ENCODE results near the gene TACR2.

The TACR2 gene

DNA sequence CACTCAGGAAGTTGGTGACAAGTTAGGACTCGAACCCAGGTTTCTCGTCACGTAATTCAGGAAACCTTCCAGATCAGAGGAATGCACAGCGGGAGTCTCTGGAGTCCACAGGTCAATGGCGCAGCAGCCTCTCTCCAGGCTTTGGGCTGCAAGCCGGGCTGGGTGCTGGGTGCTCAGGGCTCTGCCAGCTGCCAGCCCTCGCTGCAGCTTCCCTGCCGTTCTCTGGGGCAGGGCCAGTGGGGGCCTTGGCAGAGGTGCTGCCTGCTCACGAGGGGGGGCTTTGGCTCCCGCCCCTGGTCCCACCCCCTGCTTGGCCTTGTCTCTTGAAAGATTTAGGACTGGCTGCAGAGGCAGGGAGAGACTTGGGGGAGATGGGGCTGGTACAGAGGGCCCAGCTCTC lies at the start of gene TACR2:
TACR2 (minus strand) TSS at position 224 of the 400 bp plus-strand sequence. CDS start 595 bp downstream, outside the sequence.
- DNase-seq (ENCODE audit: low spot score), result no peak

DNA sequence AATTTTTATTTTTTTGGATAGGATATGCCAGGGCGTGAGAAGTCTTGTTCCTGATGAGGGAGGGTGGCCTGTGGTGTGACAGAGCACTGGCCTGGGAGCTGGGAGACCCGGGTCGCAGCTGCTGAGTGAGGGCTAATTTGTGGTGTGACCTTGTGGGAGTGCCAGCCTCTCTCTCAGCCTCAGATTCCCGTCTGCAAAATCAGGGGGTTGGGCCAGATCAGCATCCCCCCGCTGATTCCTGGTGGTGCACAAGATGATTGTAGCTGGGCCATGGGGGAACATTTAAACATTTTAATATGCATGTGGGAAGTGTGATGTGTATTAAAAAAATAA lies 49.4 kb upstream of the TACR2 start:
- DNase-seq (ENCODE audit: low spot score), result no peak

DNA sequence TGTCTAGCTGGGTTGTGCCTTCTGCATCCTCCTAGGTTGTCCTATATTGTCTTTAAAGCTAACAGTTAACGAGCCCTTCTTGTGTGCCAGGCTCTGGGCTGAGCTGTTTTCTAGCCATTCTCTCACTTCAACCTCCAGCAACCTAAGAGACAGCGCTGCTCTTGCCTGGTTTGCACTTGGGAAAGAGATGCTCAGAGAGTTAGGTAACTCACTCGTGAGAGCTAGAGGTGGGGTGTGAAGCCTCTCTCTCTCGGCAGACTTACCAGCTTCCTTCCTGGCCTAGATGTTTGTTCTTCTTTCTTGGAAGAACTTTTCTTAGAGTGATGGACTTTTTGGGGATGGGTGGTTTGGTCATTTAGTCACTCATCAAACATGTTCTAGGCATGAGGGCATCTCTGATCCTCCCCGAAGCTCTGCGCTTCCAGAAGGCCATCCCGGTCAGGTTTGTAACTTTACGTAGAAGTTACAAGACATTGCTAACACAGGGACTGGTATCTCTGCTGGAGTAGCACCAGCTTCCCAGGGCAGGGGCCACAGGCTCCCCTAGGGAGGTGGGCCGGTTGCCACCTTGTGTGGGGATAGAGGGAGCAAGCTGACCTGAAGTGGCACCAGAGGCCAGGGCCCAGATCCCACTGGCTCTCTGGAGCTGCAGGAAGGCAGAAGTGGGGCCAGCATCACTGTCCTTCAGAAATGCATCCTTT lies 48.9 kb upstream of the TACR2 start:
- DNase-seq (ENCODE audit: low spot score), result no peak

DNA sequence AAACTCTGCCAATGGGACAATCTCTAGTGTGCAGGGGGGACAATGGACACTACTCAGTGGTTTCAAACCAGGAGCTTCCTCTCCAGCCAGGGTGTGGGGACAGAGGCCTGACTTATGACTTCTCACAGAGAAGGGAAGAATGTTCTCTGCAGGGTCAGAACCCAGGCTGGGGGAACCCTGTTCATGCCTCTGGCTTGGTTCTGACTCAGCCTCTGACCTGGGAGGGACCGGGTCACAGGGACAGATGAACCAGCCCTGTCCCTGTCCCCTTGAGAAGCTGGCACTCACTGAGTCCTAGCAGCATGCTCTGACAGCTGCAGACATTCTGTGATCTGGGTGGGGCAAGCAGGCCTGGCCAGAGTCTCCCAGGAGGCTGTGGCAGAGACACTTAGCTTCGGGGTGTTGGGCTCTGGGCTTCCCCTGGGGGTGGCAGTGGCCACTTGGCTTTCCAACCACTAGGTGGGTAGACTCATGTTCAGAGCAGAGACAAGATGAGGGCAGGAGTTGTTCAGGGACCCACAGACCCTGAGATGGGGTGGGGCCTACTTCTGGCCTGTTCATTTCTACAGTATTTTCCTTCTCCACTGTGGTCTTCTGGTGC lies 48.2 kb upstream of the TACR2 start:
- DNase-seq (ENCODE audit: low spot score), result no peak

DNA sequence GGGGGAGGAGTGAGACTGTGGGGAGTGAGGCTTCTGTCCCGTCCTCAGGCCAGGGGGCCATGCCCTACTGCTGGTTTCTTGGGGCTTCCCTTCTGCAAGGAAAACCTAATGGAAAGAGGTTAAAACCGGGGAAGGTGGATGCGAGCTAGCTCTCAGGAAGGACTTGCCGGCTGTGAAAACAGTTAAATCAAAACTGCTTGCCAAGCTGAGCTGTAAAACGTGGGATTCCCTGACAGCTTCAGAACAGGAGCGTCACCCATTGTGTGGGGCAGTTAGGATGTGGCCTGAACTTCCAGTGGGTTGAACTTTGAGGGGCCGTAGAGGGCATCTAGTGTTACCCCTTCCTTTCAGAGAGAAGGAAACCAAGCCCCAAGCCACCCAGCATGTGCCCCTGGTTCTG lies 47.7 kb upstream of the TACR2 start:
- DNase-seq (ENCODE audit: low spot score), result no peak

DNA sequence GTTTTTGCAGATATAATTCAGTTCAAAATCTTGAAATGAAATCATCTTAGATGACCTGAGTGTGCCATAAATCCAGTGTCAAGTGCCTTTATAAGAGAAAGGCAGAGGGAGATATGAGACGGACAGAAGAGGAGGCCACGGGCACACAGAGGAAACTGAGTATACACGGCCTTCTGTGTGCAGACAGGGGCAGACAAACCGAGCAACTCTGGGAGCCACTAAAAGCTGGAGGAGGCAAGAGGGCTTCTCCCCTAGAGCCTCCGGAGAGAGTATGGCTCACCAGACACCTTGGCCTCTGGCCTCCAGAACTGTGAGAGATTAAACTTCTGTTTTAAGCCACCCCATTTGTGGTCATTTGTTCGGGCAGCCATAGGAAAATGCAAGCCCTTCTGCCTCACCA lies 47.2 kb upstream of the TACR2 start:
- no peak for DNase-seq (ENCODE audit: low spot score)

DNA sequence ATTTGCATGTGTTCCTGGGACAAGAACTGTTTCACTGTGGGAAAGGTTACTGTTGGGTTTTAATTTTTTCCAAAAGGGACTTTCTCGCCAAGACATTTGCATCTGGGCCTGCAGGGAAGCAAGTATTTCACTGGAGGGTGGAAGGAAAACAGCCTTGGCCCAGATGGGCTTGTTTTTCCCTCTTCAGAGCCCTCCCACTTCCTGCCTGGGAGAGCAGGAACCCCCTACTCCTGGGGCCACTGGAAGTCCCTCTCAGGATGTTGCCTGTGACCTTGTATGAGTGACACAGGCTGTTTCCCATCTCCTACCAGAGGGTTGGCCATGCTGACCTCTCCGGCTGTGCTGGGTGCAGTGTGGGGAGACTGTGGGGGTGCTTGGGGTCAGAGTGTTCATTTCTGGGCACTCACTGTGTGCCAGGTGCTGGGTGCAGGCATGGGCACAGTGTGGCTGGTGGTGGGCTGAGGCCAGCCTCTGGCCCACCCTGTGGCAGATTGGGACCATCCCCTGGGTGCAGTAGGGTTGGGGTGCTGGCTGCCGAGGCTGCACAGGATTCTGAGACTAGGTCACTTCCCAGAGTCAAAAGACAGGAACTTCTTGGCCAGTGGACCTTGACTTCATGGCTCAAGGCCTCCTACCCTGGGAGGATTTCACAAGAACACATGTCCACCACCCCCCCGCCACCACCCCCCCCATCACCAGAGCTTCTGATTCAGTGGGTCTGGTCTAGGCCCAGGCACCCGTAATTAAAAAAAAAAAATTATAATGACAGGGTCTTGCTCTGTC lies 44.7 kb upstream of the TACR2 start:
- DNase-seq (ENCODE audit: low spot score), result no peak

DNA sequence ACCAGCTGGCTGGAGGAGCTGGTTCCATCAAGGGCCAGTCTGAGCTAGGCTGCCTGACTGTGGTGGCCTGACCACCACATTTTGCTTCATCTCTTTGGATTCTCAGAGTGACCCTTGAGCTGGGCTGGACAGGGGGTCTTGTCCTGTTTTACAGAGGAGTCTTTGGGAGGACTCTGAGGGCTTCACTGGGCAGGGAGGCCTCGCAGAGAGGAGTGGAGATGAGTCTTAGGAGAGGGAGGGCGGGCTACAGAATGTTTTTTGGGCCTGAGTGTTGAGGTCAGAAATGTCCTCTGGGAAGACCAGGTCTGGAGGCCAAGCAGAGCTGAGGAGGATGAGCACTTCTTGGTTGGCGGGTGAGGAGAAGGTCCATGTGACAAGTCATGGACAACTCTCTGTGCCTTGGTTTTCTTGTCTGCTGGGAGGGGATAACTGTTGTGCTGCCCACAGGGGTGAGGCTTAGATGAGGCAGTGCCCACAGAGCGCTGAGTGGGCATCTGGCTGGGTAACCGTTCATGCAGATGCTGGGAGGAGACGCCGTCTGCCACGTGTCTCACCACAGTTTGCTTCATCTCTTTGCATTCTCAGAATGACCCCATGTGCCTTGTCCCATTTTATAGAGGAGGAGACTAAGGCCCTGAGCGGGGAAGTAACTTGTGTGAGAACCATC lies 44.0 kb upstream of the TACR2 start:
- no peak for DNase-seq (ENCODE audit: low spot score)

DNA sequence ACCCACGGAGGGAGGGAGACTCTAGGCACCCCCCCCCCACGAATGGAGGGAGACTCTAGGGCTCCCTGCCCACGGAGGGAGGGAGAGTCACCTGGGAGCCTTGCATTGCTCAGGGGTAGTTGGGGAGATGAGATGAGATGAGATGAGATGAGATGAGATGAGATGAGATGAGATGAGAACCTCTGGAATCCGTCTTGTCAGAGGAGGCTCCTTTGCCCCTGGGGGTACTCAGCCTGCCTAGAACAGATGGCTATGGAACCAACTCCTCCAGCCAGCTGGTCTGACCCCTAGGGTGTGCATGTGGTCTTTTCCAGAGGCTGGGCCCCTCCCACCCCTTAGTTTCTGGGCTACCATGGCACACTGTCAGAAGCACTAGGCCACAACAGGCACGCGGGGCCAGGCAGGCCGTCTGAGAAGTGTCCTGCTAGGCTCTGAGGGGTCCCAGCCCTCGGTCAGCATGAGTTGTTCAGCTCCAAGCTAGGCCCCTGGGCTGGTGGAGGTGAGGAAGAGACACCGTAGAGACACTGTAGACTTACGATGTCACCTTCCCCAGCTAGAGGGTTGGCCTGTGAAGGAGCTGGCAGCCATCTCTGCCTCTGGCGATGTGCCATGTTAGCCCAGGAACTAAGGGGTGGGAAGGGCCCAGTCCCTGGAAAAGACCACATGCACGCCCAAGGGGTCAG lies 43.3 kb upstream of the TACR2 start:
- no peak for DNase-seq (ENCODE audit: low spot score)

DNA sequence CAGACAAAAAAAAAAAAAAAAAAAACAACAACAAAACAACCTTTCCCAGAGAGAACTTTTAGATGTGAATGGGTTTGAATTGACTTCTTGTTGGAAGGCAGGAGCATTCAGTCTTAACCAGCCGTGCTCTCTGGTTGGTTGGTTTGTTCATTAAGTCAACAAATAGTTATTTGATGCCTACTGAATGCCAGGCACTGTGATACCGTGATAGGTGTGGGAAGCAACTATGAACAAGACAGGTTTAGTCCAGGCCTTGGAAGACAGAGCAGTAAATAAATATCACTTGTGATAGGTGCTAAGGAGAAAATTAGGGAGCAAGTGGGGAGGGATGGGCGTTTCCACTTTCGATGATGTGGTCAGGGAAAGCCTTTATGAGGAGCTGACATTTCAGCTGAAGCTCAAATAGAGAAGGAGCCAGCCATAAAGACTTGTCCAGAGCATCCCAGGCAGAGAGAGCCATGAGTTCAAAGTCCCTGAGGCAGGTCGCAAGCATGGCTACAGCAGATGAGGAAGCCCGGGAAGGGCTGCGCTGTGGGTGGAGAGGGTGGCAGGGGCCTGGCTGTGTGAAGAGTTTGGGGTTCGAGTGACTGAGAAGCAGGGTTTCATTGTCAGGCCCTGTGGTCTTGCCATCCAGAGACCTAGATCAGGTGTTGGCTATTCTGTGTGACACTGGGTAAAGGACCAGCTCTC lies 42.5 kb upstream of the TACR2 start:
- no peak for DNase-seq (ENCODE audit: low spot score)

DNA sequence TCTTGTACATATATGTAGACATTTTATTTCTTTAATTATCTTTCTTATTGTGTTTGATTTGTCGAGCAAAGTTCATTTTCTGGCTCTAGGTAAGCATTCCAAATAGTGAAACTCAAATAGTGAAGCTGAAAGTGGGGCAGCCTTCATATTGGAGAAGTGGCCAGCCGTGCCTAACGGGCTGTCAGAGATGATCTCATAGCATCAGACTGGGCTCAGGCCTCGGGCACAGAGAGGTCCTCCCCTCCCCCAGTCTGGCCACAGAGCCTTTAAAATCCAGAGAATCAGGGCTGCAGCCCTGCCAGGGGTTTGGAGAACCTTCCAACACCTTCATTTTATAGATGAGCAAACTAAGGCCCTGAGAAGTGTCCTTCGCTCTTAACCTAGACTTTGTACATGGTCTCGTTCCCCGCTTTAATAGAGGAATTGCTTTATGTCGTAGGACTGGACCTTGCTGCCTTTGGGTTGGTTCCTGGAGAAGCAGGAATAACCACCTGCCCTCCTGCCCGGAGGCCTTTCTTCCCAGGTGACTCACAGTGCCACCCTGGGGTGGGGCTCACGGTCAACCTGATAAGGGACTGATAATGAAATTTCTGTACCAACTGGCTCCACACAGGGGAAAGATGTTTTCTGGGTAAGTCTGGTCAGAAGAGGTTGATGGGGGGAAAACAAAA lies 41.8 kb upstream of the TACR2 start:
- DNase-seq (ENCODE audit: low spot score), result peak; percentile 77

DNA sequence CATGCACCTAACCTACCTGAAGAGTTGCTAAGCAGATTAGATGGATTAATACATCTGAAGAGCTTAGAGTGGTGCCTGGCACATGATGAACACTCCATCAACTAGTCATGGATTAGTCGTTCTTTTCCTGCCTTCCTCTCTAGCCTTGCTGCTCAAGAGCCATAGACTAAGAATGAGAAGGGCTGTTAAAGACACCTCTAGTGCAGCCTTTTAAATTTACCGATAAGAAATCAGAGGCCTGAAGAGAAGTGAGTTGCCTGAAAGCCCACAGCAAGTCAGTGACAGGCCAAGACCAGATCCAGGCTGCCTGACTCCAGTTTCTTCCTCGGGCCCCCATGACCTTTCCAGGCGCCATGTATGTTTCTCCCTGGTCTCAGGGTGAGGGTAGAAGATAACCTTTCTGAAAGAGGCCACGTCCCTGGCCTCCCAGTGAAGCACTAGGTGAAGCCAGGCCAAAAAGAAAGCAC lies 41.1 kb upstream of the TACR2 start:
- DNase-seq (ENCODE audit: low spot score), result no peak

DNA sequence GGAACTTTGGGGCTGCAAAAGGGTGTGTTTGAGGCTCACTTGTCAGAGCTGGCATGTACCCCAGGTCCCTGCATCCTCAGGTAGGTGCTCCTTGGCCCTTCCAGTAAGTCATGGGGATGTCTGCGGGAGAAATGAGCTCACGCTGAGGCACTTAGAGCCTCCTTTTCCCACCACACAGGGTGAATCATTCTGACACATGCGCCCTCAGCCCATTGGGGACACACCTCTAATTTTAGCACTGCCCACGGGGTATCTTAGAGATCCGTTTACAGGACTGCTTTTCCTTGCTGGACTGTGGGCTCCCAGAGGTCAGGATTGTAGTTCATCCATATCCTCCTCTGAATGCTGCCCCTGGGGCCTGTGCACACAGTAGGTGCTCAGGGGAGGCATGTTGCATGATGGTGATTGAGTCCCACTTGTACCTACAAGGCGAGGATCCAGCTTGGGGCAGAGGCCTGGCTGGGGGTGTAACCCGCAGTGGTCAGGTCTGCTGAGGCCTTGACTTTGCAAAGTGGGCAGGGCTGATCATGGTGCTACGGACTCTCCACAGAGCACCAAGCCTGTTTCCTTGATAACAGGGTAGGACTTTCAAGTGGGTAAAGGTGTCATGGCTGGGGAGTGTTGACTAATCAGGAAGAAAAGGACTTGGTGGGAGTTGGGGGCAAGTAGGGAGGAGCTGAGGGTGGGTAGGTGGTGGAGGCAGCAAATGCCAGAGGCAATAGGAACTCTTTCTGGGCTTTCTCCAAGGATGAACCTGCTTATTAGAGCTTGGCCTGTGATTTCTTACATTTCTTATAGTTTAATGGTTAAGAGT lies 40.4 kb upstream of the TACR2 start:
- DNase-seq (ENCODE audit: low spot score), result no peak

DNA sequence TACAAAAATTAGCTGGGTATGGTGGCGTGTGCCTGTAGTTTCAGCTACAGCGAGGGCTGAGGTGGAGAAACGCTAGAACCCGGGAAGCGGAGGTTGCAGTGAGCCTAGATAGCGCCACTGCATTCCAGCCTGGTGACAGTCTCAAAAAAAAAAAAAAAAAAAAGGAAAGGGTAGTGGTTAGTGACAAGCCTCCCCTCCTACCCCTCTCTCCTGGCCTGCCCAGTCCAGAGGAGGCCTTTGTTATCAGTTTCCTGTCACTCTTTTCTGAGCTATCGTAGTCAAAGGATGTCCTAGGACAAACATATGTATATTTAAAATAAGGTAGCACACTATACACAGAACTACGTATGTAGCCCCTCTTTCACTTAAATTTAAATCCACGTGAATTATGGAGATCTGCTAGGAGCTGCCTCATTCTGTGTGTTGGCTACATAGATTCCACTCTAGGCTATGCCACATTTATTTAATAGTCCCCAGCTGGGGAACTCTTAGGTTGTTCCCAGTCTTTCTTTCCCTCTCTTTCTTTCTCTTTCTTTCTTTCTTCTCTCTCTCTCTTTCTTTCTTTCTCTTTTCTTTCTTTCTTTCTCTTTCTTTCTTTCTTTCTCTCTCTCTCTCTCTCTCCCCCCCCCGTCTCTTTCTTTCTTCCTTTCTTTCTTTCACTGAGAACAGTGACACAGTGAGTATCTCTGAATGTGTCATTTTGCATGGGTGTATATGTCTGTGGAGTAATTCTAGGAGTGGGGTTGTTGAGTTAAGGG lies 38.5 kb upstream of the TACR2 start:
- DNase-seq (ENCODE audit: low spot score), result no peak

DNA sequence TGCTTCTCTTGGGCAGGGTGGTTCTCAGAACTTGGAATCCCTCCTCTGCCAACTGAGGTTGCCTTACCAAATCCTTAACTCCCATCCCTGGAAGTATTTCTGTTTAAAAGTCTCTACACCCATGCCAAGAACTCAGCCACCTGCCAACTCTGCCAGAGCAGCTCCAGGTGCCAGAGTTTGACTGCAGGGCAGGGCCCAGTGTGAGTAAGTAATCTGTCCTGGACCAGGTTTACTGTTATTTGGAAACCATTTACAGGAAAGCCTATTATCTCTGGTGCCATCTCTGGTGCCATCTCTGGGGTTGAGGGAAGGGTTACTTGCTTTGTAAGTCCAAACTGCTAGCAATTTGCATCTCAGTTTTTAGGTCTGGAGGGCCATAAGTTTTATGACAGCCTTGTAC lies 37.1 kb upstream of the TACR2 start:
- DNase-seq (ENCODE audit: low spot score), result peak; percentile 72

DNA sequence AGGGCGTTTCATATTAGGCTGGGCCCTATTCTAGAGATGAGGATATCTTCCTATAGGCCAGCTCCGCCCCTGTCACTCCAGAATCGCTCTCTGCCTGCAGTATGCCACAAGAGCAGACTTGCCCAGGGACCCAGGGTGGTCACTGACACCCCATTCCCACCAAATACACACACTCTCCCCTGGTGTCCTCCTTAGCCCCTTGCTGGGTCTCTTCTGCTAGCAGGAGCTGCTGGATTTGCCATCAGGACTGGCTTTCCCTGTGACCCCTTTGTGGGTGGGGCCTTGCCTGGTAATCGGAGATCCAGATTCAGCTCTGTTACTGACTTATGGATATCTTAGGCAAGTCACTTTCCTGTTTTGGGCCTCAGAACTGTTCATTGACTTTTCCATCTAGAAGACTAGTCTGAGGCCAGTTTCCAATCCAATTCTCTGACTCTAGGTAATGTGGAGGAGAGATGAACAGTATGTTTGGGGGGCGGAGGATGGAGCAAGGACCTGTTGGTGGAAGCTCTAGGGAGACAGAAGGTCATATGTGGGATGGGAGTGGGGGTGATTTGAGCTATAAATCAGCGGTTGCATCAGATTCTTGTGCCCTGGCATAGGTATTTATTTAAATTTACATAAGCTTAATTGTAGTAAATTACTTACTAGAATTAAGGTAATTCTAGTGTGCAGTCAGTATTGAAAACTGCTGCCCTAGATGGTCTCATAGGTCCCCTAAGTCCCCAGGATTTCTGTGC lies 36.1 kb upstream of the TACR2 start:
- DNase-seq (ENCODE audit: low spot score), result no peak

DNA sequence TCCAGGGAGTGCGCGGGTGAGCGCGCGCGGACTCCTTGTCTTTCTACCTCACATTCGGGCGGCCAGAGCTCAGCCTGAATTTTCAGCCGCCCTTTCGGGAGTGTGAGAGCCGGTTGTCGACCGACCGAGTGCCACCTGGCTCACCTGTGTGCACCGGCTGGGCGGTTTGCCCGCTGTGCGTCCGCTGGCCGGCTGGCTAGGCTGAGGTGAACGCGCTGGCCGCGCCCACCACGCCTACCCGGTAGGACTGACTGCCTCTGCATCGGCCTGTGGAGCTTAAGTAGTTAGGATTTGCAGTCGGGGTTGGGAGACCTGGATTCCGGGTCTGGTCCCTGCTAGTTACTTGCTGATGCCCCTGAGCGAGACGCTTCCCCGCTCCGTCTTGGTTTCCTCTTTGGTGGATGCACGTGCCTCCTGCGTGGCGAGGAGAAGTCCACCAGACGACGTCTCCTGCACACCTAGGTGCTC lies 35.1 kb upstream of the TACR2 start:
- no peak for DNase-seq (ENCODE audit: low spot score)

DNA sequence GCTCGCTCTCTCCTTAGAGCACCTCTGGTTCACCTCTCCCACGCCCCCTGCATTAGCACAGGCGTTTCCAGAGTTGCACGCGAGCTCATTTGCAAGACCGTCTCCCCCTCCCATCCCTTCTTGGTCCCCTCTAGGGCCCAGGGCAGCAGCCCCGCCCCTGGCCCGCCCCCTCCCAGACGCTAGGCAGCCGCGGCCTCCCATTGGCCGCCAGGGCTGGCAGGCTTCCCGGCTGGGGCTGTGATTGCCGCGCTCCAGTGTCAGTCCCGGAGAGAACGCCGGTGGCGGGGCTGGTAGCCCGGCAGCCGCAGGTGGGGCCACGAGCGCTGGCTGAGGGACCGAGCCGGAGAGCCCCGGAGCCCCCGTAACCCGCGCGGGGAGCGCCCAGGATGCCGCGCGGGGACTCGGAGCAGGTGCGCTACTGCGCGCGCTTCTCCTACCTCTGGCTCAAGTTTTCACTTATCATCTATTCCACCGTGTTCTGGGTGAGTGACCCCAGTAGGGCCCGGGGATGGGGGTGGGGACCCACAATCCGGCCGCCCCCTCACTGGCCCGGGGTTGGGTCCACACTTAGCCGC lies 34.6 kb upstream of the TACR2 start, which contains the start of gene TSPAN15:
TSPAN15 (plus strand) TSS at position 257 of the 575 bp plus-strand sequence; CDS start at position 387, 130 bp downstream.
- peak; percentile 92 for DNase-seq (ENCODE audit: low spot score)
